Endodermal cell (in vitro differentiated cells): Measurements from ENCODE around the gene AHNAK2. TPM values are rescaled to one million over a fixed set of nuclear protein-coding genes. Genes with fewer than 3 reads are reported as not detected.

Experiments
- DNase-seq: peaks from one replicate; pipeline ENCODE4 v3.0.0-alpha.2; 2017
- H3K27ac ChIP-seq: 2 replicates; pipeline ENCODE4 v1.5.1; 2013; ENCODE audit warnings: mild to moderate bottlenecking, low read depth, low read length, moderate library complexity
- H3K27me3 ChIP-seq: 2 replicates; pipeline ENCODE4 v1.6.1; 2013; ENCODE audit warnings: mild to moderate bottlenecking, low read length, moderate library complexity; ENCODE audit not compliant: insufficient read depth, control insufficient read depth, poor library complexity, severe bottlenecking
- H3K36me3 ChIP-seq: 2 replicates; pipeline ENCODE4 v1.7.0; 2013; ENCODE audit warnings: mild to moderate bottlenecking, low read length, moderate library complexity; ENCODE audit not compliant: control insufficient read depth, insufficient read depth
- H3K4me1 ChIP-seq: one replicate; pipeline ENCODE4 v1.7.0; 2013; ENCODE audit warnings: low read length; ENCODE audit not compliant: control insufficient read depth, insufficient read depth
- H3K4me3 ChIP-seq: 2 replicates; pipeline ENCODE4 v1.5.1; 2013; ENCODE audit warnings: mild to moderate bottlenecking, low read length, moderate library complexity
- H3K9ac ChIP-seq: 2 replicates; pipeline ENCODE4 v1.6.1; 2013; ENCODE audit warnings: mild to moderate bottlenecking, low read length, moderate library complexity; ENCODE audit not compliant: poor library complexity, severe bottlenecking; ENCODE audit errors: extremely low read depth
- H3K9me3 ChIP-seq: 2 replicates; pipeline ENCODE4 v1.6.1; 2013; ENCODE audit warnings: mild to moderate bottlenecking, low read length, moderate library complexity; ENCODE audit not compliant: control insufficient read depth
- H3K27ac Mint-ChIP-seq: 2 replicates; pipeline ENCODE4 v1.8.0; 2020; ENCODE audit warnings: mixed read lengths
- H3K27me3 Mint-ChIP-seq: 2 replicates; pipeline ENCODE4 v1.8.0; 2021; ENCODE audit warnings: mild to moderate bottlenecking, mixed read lengths; ENCODE audit not compliant: insufficient read depth
- H3K36me3 Mint-ChIP-seq: 2 replicates; pipeline ENCODE4 v1.8.0; 2020; ENCODE audit warnings: low read depth, mixed read lengths
- H3K4me1 Mint-ChIP-seq: 2 replicates; pipeline ENCODE4 v1.8.0; 2020; ENCODE audit warnings: mixed read lengths
- H3K4me3 Mint-ChIP-seq: 2 replicates; pipeline ENCODE4 v1.8.0; 2020; ENCODE audit warnings: mild to moderate bottlenecking, moderate library complexity, mixed read lengths
- H3K9me3 Mint-ChIP-seq: 2 replicates; pipeline ENCODE4 v1.8.0; 2020; ENCODE audit warnings: mild to moderate bottlenecking, mixed read lengths
- CTCF ChIP-seq: fragments of 200-600 bp; sonication (generic); conservative IDR thresholded peaks from 2 replicates; pipeline ENCODE4 v1.5.0; 2021; ENCODE audit warnings: antibody characterized with exemption, mild to moderate bottlenecking
- WGBS, 2 experiments: methylation state at CpG; one replicate each; pipeline versions ENCODE4 v1.1.5 to v1.1.7; 2013; ENCODE audit warnings: missing lambda C conversion rate in 2 of 2, mixed read lengths in 1 of 2; ENCODE audit not compliant: insufficient coverage in 1 of 2, insufficient read length in 1 of 2; 5-methylcytosine and 5-hydroxymethylcytosine counted together
- total RNA-seq, 2 donors: library from RNA; stranded (reverse); fragmentation: NEBNext Ultra II Directional in 1 of 2; extraction: Animal tissue kit (Norgen Biotek cat#: 25700) in 1 of 2; gene quantifications; 2 replicates in 1 of 2; 3 replicates in 1 of 2; pipeline ENCODE4 v1.2.1, GENCODE V29; 2021

Gene AHNAK2
- total RNA-seq, 2 donors from 2014 or later, result 0.93 to 2.2 TPM

- H3K9ac ChIP-seq, result no peak overlapping the region
- no peak overlapping the region for H3K4me3 ChIP-seq
- WGBS, 2 experiments, result 86 to 90% methylated on average over 7 to 10 of the region's 10 CpGs
- no peaks in the 10 kb centered on the region for H3K4me1 Mint-ChIP-seq
- H3K4me1 ChIP-seq, result no peaks in the 10 kb centered on the region
- no peak for DNase-seq
- peaks cover 58% of the 10 kb centered on the region for H3K27me3 Mint-ChIP-seq
- no peaks in the 10 kb centered on the region for H3K36me3 Mint-ChIP-seq
- H3K27me3 ChIP-seq, result peaks cover 32% of the 10 kb centered on the region
- no peak for TF ChIP-seq CTCF
- no peak overlapping the region for H3K27ac Mint-ChIP-seq
- no peaks in the 10 kb centered on the region for H3K9me3 ChIP-seq
- no peaks in the 10 kb centered on the region for H3K9me3 Mint-ChIP-seq
- no peak overlapping the region for H3K27ac ChIP-seq
- H3K36me3 ChIP-seq, result no peaks in the 10 kb centered on the region
- no peak overlapping the region for H3K4me3 Mint-ChIP-seq
Observed at GRCh38 chr14:104930526-104931303, 47.5 kb downstream of the AHNAK2 start.

DNA sequence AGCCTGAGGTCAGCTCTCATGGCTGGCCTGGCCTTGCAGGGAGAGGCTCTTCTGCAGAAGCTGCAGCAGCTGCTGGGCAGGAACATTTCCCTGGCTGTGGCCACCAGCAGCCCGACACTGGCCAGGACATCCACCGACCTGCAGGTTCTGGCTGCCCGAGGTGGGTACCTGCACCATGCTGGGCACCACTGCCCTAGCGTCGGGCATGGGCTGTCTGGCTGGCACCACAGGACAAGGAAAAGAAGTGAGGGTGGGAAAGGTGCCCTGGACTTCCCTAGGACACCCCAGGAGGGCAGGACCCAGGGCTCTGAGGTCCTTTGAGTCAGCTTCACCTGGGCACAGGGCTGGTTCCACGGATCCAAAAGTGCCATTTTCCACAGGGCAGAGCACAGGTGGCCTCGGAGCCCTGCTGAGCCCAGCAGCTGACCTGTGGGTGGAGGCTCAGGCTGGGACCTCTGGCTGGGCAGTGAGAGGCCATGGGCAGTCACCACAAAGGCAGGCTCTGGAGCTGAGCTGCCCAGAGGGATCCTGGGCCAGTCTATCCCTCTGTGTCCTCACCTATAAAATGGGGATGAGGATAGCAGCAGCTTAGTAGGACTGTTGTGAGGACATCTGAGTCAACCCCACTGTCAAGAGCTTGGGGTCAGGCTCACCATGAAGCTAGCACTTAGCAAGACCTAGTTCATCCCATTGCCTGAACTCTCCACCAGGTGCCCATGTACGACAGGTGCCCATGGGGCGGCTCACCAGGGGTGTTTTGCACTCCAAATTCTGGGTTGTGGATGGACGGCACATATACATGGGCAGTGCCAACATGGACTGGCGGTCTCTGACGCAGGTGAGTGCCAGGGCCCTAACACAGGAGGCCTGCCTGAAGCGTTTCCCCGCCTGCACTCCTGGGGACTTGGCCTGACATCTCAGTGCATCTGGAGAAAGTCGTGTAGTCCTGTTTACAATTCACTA, 48.6 kb downstream of the AHNAK2 start:
- Histone ChIP-seq H3K4me1 (no peaks in the 10 kb centered on the region), H3K4me3 (no peak overlapping the region), H3K9me3 (no peaks in the 10 kb centered on the region), H3K9ac (no peak overlapping the region), H3K27ac (no peak overlapping the region), H3K27me3 (peaks cover 25% of the 10 kb centered on the region), H3K36me3 (no peaks in the 10 kb centered on the region)
- DNase-seq, result no peak
- Mint-ChIP-seq H3K9me3 (no peaks in the 10 kb centered on the region), H3K4me3 (no peak overlapping the region), H3K27ac (no peak overlapping the region), H3K27me3 (peaks cover 48% of the 10 kb centered on the region), H3K4me1 (no peaks in the 10 kb centered on the region), H3K36me3 (no peaks in the 10 kb centered on the region)
- WGBS, 2 experiments, result 91 to 92% methylated on average over 15 of the region's 15 CpGs
- no peak for TF ChIP-seq CTCF

DNA sequence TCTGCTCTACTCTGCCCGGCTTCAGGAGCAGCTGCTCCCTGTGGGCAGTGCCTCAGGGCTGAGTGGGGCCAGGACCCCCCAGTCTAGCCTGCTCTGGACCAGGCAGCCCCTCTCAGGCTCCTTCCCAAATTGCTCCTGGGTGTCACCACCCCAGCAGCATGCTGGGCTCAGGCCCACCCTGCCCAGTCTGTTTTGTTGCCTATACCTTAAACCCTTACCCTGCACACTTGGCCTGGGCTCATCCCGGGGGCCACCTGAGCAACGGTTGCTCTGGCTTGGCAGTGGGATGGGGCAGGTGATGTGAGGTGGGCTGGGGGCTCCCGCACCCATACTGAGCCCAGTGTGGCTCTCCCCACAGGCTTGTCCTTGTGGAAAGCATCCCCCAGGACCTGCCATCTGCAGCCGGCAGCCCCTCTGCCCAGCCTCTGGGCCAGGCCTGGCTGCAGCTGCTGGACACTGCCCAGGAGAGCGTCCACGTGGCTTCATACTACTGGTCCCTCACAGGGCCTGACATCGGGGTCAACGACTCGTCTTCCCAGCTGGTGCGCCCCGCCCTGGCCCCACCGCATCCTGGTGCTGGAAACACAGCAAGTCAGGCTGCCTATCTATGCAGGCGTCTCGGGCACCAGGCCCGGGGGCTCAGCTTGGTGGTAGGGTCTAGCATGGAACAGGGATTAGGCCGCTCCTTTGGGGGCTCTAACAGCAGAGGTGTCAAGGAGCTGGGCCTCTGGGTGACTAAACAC, 49.6 kb downstream of the AHNAK2 start:
- Histone ChIP-seq H3K27ac (no peak overlapping the region), H3K9me3 (no peaks in the 10 kb centered on the region), H3K9ac (no peak overlapping the region), H3K27me3 (peaks cover 19% of the 10 kb centered on the region), H3K4me1 (no peaks in the 10 kb centered on the region), H3K4me3 (no peak overlapping the region), H3K36me3 (no peaks in the 10 kb centered on the region)
- H3K36me3 Mint-ChIP-seq, result no peaks in the 10 kb centered on the region
- peaks cover 4% of the 10 kb centered on the region for H3K9me3 Mint-ChIP-seq
- no peak for DNase-seq
- no peaks in the 10 kb centered on the region for H3K4me1 Mint-ChIP-seq
- no peak overlapping the region for H3K27ac Mint-ChIP-seq
- no peak overlapping the region for H3K4me3 Mint-ChIP-seq
- 91 to 96% methylated on average over 13 to 17 of the region's 17 CpGs for WGBS, 2 experiments
- peaks cover 42% of the 10 kb centered on the region for H3K27me3 Mint-ChIP-seq
- TF ChIP-seq CTCF, result no peak
